ENCODE data around the gene ISLR.

ISLR gene

DNA sequence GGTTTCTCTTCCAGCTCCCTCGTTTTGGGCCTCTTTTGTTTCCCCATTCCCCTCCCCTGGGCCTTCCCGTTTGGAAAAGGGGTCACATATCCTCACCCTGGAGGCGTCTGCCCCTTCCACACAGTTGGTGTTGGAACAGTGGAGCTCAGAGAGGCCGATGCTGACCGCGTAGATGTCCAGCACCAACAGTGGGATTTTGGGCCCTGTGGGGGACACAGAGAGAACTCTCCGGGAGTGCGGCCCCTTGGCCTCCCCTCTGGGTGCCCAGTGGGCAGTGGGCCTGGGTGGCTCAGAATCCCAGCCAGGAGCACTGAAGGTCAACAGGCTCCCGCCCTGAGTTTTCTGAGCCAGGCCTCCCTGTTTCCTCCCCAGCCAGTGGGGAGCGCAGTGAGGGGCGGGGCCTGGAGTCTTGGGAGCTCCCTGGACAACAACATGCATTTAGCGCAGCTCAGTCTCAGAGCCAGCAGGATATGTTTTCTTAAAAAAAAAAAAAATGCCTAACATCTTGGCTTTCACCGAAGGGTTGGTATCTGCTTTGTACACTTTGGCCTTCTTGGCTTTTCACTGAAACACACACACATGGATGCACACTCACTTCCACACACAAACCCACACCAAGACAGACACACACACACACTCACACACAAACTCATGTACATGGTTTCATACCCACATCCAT lies 670 bp upstream of the ISLR start:
- DNase-seq: no peak

DNA sequence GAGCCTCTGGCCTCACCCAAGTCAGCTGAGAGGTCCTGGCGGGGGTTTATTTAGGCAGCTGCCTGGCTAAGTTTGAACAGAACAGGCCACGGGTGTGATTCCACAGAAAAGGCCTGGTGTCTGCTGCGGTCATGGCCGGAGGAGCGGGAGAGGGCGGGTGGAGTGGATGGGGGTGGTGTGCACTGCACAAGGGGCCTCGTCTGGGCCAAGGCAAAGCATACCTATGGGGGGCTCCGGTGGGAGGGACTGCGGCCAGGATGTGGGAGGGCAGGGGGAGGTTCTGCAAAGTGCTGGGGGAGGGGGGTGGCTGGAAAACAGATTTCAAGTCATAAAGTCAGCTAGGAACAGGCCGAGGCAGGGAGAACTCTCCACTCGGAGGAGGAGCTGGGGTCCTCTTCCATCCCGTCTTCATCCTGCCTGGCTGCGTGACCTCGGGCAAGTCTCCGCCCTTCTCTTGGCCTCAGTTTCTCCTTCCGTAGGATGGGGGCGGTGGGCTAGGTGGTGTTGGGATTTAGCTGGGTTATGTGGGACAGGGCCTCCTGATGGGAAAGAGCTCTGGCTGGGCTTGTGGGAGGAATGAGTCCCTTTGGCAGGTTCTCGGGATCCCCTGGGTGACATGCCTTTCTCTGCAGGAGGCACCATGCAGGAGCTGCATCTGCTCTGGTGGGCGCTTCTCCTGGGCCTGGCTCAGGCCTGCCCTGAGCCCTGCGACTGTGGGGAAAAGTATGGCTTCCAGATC lies 878 bp downstream of the ISLR start:
- no peak for DNase-seq

DNA sequence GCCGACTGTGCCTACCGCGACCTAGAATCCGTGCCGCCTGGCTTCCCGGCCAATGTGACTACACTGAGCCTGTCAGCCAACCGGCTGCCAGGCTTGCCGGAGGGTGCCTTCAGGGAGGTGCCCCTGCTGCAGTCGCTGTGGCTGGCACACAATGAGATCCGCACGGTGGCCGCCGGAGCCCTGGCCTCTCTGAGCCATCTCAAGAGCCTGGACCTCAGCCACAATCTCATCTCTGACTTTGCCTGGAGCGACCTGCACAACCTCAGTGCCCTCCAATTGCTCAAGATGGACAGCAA lies 1.4 kb downstream of the ISLR start:
- no peak for DNase-seq

GRCh38 chr15:74175271-74176191 lies 2.0 kb downstream of the ISLR start:
- DNase-seq: no peak

DNA sequence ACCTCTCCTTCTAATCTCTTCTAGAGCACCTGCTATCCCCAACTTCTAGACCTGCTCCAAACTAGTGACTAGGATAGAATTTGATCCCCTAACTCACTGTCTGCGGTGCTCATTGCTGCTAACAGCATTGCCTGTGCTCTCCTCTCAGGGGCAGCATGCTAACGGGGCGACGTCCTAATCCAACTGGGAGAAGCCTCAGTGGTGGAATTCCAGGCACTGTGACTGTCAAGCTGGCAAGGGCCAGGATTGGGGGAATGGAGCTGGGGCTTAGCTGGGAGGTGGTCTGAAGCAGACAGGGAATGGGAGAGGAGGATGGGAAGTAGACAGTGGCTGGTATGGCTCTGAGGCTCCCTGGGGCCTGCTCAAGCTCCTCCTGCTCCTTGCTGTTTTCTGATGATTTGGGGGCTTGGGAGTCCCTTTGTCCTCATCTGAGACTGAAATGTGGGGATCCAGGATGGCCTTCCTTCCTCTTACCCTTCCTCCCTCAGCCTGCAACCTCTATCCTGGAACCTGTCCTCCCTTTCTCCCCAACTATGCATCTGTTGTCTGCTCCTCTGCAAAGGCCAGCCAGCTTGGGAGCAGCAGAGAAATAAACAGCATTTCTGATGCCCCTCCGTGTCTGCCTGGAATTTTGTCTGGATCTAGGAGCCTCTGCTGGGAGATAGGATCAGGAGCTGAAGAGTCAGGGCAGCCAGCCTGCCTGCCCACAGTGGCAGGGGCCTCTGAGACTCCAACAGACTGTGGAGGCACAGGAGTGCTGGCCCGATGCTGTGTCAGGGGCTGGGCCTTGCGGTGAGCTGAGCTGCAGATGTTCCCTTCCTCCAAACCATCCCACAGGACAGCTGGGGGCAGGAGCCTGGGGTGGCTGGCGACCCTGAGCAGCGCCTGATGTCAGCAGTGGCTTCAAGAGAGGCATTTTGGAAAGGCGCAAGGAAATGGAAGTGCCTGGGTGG lies 3.0 kb downstream of the ISLR start:
- DNase-seq: peak; percentile 56

DNA sequence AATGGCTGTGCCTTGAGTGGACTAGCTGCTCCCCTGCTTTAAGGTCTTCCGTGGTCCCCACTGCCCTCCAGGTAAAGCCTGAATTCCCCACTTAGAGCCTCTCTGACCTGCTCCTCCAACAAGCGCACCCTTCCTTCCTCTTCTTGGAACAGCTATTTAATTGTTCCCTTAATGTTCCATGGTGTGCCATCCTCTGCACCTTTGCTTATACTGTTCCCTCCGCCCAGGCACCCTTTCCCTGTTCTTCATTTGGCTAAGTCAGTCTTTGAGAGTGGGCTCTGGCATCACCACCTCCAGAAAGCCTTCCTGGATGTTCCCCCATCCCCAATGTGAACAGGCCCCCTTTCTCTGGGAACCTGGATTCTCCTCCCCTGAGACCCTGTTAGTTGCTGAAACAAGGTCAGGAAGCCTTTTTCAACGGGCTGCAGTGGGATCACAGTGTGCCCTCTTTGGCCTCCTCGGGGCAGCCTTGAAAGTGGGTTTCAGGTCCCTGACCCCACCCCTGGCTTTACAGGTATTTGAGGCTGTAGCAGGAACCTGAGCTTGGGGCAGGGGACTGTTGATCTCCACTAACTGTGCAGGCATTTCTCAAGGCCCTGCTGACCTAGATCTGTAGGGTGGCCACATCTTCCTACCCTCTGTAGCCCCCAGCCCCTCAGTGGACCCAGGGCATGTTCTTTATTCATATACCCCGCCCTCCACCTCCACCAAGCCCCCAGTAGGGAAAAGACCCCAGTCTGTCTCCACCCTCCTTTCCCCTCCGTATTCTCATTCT lies 5.0 kb downstream of the ISLR start:
- DNase-seq: no peak

DNA sequence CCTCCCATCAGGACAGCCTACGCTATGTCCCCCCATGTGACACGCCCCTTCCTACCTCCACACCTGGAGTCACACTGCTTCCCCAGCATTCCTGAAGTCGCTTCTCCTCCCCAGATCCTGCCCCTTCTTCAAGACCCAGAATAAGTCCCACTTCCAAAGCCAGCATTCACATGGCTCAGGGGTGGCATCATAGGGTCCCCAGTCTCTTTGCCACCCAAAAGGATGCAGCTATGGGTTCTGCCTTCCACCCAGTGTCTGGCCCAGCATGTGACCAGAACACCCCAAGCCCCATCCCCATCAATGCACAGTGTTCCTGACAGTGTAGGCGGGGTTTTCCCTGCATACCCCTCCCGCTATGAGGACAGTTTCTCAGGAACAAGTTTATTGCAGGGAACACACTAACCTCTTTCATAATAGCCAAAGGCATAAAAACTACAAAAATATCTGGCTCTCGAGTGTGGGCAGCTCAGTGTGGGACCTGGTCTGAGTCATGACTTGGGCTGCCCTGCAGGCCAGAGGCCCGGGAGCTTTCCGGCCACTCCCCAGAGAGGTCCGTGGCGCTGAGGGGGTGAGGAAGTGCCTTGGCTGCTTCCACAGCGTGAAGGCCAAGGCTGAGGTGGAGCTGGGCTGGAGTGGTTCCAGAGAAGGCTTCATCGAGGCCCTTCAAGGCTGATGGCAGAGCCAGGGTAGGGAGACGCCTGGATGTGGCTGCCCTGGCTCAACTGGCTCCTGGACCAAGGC lies 5.8 kb downstream of the ISLR start:
- DNase-seq: no peak

- no peak for DNase-seq
Measured at GRCh38 chr15:74179983-74180880, 6.7 kb downstream of the ISLR start.

DNA sequence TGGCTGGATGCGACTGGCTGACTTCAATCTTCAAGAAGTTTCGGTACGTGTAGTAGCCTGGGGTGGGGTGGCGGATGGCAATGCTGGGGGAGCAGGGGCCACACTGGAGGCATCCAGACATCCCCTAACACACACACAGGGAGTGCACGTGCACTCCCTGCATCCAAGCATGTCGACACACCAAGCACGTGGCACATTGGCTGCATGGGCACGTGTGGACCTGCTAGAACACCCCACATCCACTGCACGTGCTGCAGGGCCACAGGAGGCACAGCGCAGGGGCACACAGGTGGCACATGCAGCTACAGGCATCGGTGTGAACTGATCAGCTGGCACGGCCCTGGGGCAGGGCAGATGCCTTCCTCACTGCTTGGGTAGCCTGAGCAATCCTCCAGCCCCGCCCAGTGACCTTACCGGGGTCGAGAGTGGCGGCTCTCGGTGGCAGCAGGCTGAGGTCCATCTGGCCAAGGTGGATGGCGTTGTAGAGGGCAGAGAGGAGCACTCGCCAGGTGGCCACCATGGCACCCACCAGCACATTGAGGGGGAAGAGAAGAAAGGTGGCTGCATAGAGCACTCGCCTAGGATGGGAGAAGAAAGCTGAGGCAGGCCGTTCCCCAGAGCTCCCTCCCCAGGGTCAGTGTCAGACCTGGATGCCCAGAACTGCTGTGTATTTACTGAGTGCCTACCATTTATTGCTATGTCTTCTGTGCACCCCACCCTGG lies 7.5 kb downstream of the ISLR start:
- DNase-seq: no peak

DNA sequence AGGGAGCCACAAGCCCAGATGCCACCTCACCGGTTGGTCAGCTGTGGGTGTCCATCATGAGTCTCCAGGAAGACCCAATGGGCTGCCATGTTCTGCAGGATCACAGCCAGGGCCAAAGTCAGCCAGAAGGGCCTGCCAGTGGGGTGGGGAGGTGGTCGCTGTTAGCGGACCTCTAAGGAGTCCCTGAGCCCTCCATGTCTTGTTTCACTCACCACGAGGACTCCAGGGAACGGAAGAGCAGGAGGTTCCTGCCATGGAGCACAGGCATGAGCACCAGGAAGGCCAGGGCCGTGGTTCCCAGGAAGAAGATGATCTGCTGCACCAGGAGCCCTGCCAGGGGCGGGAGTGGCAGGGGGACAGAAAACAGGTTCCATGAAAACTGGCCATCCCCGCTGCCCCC lies 8.6 kb downstream of the ISLR start:
- no peak for DNase-seq

GRCh38 chr15:74184582-74185091 lies 11.1 kb downstream of the ISLR start:
- no peak for DNase-seq

- DNase-seq: no peak
Measured at GRCh38 chr15:74185710-74186348, 12.3 kb downstream of the ISLR start.

GRCh38 chr15:74188216-74188615 lies 14.7 kb downstream of the ISLR start:
- no peak for DNase-seq

DNA sequence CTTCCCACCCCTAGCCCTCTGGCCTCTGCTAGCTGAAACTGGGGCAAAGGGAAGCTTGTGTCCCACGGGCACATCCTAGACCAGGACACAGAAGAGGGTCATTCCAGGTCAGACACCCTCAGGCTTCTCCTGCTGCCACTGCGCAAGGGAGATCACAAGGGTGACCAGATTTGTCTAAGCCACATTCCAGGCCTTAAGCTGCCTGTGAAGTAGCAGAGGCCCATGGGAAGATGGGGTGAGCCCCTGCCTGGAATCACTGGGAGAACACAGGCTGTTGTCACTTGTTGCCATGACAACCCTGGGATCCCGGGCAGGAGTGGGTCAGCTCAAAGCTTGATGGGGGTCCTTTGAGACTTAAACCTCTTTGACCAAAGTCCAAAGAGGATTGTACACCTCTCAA lies 18.3 kb downstream of the ISLR start:
- DNase-seq: no peak

- no peak for DNase-seq
Measured at GRCh38 chr15:74192751-74193150, 19.2 kb downstream of the ISLR start.

GRCh38 chr15:74193299-74193718 lies 19.8 kb downstream of the ISLR start:
- no peak for DNase-seq

- DNase-seq: no peak
Measured at GRCh38 chr15:74193905-74194304, 20.4 kb downstream of the ISLR start.

Data from retina (tissue), 1 donor.